Thymus (tissue), 11 donors: ENCODE results near the gene MYLK3. TPM values are rescaled to one million over a fixed set of nuclear protein-coding genes. Genes with fewer than 3 reads are reported as not detected.
A peak's percentile ranks its signal among the peaks of the same experiment; 100 is the strongest.

Experiments
- DNase-seq, 9 donors: peaks; one replicate each; pipeline ENCODE4 v3.0.0-alpha.2; 2013; ENCODE audit warnings: low spot score in 9 of 9, low read depth in 6 of 9, missing footprints in 1 of 9
- H3K27ac ChIP-seq, 2 donors: one replicate each; pipeline ENCODE4 v1.5.1; 2013; ENCODE audit warnings: control low read depth in 1 of 2, low read depth in 1 of 2, low read length in 1 of 2, mild to moderate bottlenecking in 1 of 2, moderate library complexity in 1 of 2
- H3K27me3 ChIP-seq, 2 donors: one replicate each; pipeline ENCODE4 v1.5.1; 2013; ENCODE audit warnings: low read length in 1 of 2; ENCODE audit not compliant: control insufficient read depth in 2 of 2, insufficient read depth in 1 of 2
- H3K36me3 ChIP-seq, 2 donors: one replicate each; pipeline ENCODE4 v1.5.1; 2013; ENCODE audit warnings: low read length in 1 of 2, mild to moderate bottlenecking in 1 of 2, moderate library complexity in 1 of 2; ENCODE audit not compliant: control insufficient read depth in 2 of 2, insufficient read depth in 2 of 2
- H3K4me1 ChIP-seq, 2 donors: one replicate each; pipeline ENCODE4 v1.5.1; 2013; ENCODE audit warnings: low read length in 2 of 2; ENCODE audit not compliant: control insufficient read depth in 2 of 2, insufficient read depth in 2 of 2
- H3K4me3 ChIP-seq, 2 donors: one replicate each; pipeline ENCODE4 v1.5.1; 2013; ENCODE audit warnings: low read length in 2 of 2, control low read depth in 1 of 2, mild to moderate bottlenecking in 1 of 2
- H3K9me3 ChIP-seq, 2 donors: one replicate each; pipeline ENCODE4 v1.5.1; 2013; ENCODE audit warnings: low read length in 1 of 2, mild to moderate bottlenecking in 1 of 2; ENCODE audit not compliant: control insufficient read depth in 2 of 2, insufficient read depth in 1 of 2
- WGBS: extraction: QIAGEN DNeasy Blood & Tissue Kit; methylation state at CpG from one replicate; pipeline ENCODE4 v1.1.7; 2013; 5-methylcytosine and 5-hydroxymethylcytosine counted together
- polyA plus RNA-seq: library from polyadenylated mRNA; stranded (reverse); fragments of 200-250 nt; gene quantifications from one replicate; pipeline ENCODE4 v1.2.3, GENCODE V29; 2013
- total RNA-seq: library from RNA; stranded (reverse); fragments of 120-200 nt; gene quantifications from one replicate; pipeline ENCODE4 v1.2.4, GENCODE V29; 2013
- donor health status: healthy.

Gene MYLK3
- total and polyA plus RNA-seq, 2 donors: 0.09 to 0.21 TPM

- DNase-seq: peak in 8 of 9 donors; percentile 21 to 65 (median 37)
- Histone ChIP-seq H3K36me3 (peaks cover 7 to 19% of the 10 kb centered on the region in 2 donors), H3K27ac (no peak overlapping the region), H3K4me3 (no peak overlapping the region), H3K27me3 (no peaks in the 10 kb centered on the region), H3K9me3 (no peaks in the 10 kb centered on the region), H3K4me1 (no peaks in the 10 kb centered on the region)
- 79% methylated on average over 6 of the region's 6 CpGs for WGBS
Measured at GRCh38 chr16:46673320-46674013, 74.7 kb downstream of the MYLK3 start.

DNA sequence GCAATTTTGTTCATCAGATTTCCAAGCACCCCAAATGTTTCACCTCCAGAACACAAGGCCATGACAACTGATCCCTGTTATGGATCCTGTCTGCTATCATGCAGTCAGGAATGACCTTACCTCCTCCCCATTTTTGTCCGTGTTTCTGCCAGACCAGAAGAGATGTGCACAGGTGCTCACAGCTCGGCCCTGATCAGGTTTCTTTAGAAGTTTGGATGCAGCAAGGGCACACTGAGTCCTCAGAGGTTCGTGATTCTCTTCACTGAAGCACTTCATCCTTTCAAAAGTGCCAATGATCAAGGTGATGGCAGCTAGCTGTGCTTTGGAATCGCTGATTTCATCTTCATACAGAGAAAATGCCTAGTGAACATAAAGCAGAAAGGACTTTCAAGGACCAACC is 86.0 kb downstream of the MYLK3 start:
- Histone ChIP-seq H3K27me3 (no peaks in the 10 kb centered on the region), H3K27ac (no peak overlapping the region), H3K36me3 (peaks cover 19 to 23% of the 10 kb centered on the region in 2 donors), H3K4me3 (no peak overlapping the region), H3K9me3 (no peaks in the 10 kb centered on the region), H3K4me1 (no peaks in the 10 kb centered on the region)
- 73% methylated on average over 4 of the region's 4 CpGs for WGBS
- DNase-seq: no peak

- Histone ChIP-seq H3K27ac (no peak overlapping the region), H3K9me3 (no peaks in the 10 kb centered on the region), H3K4me3 (no peak overlapping the region), H3K4me1 (no peaks in the 10 kb centered on the region), H3K36me3 (peaks cover 19% of the 10 kb centered on the region in 2 donors), H3K27me3 (no peaks in the 10 kb centered on the region)
- 17% methylated on average over 1 of the region's 1 CpG for WGBS
- peak in 2 of 9 donors; percentile 2 to 26 for DNase-seq
Measured at GRCh38 chr16:46658925-46659324, 89.2 kb downstream of the MYLK3 start.

Other genes with a start within 250 kb of the MYLK3 start
- 11.1 TPM for gene SHCBP1, start 127.0 kb downstream of the MYLK3 start, total RNA-seq
- gene SHCBP1, start 127.0 kb downstream of the MYLK3 start, polyA plus RNA-seq: 5.2 TPM
- gene VPS35, start 59.2 kb downstream of the MYLK3 start, total RNA-seq: 80.2 TPM
- gene VPS35, start 59.2 kb downstream of the MYLK3 start, polyA plus RNA-seq: 32.9 TPM
- gene ORC6, start 58.7 kb downstream of the MYLK3 start, total RNA-seq: 12.6 TPM
- 4.5 TPM for gene ORC6, start 58.7 kb downstream of the MYLK3 start, polyA plus RNA-seq
- gene C16orf87, start 82.8 kb upstream of the MYLK3 start, total RNA-seq: 11.3 TPM
- gene C16orf87, start 82.8 kb upstream of the MYLK3 start, polyA plus RNA-seq: 9.2 TPM
- 4.3 TPM for gene GPT2, start 136.0 kb upstream of the MYLK3 start, total RNA-seq
- 20.4 TPM for gene GPT2, start 136.0 kb upstream of the MYLK3 start, polyA plus RNA-seq
- gene DNAJA2, start 225.3 kb upstream of the MYLK3 start, total RNA-seq: 65.1 TPM
- 47.9 TPM for gene DNAJA2, start 225.3 kb upstream of the MYLK3 start, polyA plus RNA-seq